RWPE2 (cell line): ENCODE measurements around the gene VWA3B.
"Not testable (repeated sequence)": the region's sequence is repeated elsewhere in the genome, so short reads cannot be mapped to it uniquely, and the experiment has no call there.

Source experiments
- ATAC-seq: fragments of 200-7000 bp; cut with Tn5 transposase; 3 replicates; pipeline ENCODE4 v1.9.1; 2021; ENCODE audit warnings: low read depth
- DNase-seq: peaks from one replicate; pipeline ENCODE4 v3.0.0-alpha.2; 2020; ENCODE audit warnings: low spot score
- H3K27ac ChIP-seq: fragments of 450-650 bp; 2 replicates; pipeline ENCODE4 v1.5.1; 2017; ENCODE audit warnings: mild to moderate bottlenecking; ENCODE audit not compliant: poor library complexity, severe bottlenecking
- H3K27me3 ChIP-seq: fragments of 250-450 bp; sonication (Bioruptor Pico); 2 replicates; pipeline ENCODE4 v1.5.1; 2021; ENCODE audit warnings: mild to moderate bottlenecking, moderate library complexity; ENCODE audit not compliant: insufficient read depth, poor library complexity, severe bottlenecking
- H3K36me3 ChIP-seq: fragments of 250-450 bp; sonication (Bioruptor Pico); 2 replicates; pipeline ENCODE4 v1.5.1; 2020; ENCODE audit warnings: low read depth, mild to moderate bottlenecking, moderate library complexity
- H3K4me1 ChIP-seq: fragments of 250-450 bp; sonication (Bioruptor Pico); 2 replicates; pipeline ENCODE4 v1.5.1; 2021; ENCODE audit warnings: mild to moderate bottlenecking, moderate library complexity; ENCODE audit not compliant: insufficient read depth, poor library complexity, severe bottlenecking
- H3K4me3 ChIP-seq: fragments of 250-450 bp; sonication (Bioruptor Pico); 2 replicates; pipeline ENCODE4 v1.5.1; 2021; ENCODE audit warnings: mild to moderate bottlenecking, moderate library complexity; ENCODE audit not compliant: severe bottlenecking
- H3K9me3 ChIP-seq: fragments of 250-450 bp; sonication (Bioruptor Pico); 2 replicates; pipeline ENCODE4 v1.5.1; 2021; ENCODE audit warnings: mild to moderate bottlenecking, moderate library complexity; ENCODE audit not compliant: severe bottlenecking
- CTCF ChIP-seq: fragments of 450-650 bp; IDR thresholded peaks from one replicate; pipeline ENCODE4 v1.5.1; 2017; ENCODE audit warnings: mild to moderate bottlenecking, moderate library complexity; ENCODE audit not compliant: poor library complexity, severe bottlenecking

Gene VWA3B

GRCh38 chr2:98128556-98129109, 41.7 kb downstream of the VWA3B start:
- Histone ChIP-seq H3K36me3 (no peaks in the 10 kb centered on the region), H3K4me3 (no peak overlapping the region), H3K27ac (no peak overlapping the region), H3K27me3 (no peaks in the 10 kb centered on the region), H3K4me1 (peaks cover 5% of the 10 kb centered on the region), H3K9me3 (no peaks in the 10 kb centered on the region)
- TF ChIP-seq CTCF = no peak
- no peak for ATAC-seq
- DNase-seq = no peak

DNA sequence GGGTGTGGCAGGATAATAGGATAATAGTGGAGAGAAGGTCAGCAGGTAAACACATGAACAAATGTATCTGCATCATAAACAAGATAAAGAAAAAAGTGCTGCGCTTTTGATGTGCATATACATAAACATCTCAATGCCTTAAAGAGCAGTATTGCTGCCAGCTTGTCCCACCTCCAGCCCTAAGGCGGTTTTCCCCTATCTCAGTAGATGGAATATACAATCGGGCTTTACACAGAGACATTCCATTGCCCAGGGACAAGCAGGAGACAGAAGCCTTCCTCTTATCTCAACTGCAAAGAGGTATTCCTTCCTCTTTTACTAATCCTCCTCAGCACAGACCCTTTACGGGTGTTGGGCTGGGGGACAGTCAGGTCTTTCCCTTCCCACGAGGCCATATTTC, 43.1 kb downstream of the VWA3B start:
- DNase-seq, H3K36me3 ChIP-seq, H3K4me1 ChIP-seq, H3K9me3 ChIP-seq, H3K27ac ChIP-seq, H3K27me3 ChIP-seq, ATAC-seq, H3K4me3 ChIP-seq: not testable (repeated sequence)

DNA sequence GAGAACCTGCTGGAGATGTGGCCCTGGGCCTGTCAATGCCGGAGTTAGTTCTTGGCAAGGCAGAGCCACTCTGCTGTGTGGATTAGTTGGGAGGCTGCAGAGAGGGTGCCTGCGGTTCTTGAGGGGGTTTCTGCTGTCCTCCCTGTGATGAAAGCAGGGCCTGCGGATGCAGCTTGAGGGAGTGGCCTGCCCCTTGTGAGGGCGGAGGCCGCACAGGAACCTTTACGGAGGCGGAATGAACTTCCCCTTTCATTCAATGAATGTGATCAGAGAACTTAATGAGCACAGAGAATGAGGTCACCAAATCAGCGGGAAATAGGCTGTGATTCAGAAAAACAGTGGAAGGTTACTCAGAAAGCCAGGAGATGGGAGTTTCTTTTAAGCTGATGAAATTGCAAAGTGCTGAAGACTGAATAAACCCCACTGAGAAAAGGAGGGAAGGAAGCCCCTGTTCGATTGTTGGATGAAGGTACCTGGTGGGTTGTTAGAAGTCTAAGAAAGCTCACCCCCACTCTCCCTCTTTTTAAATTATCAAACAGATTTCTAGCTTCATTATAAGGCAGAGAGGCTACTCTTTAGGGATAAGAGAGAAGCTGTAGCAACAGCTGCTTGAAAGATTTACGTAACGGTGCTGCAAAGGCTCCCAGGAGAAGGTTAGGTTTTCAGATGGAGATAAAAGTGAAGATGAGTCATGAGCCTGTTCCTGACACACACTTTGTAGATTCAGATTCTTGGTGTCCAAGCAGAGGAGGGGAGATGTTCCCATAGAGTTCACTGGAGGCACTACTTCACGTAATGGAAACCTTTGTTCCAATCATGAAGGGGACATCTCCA, 47.4 kb downstream of the VWA3B start:
- H3K27ac ChIP-seq = no peak overlapping the region
- DNase-seq = no peak
- no peaks in the 10 kb centered on the region for H3K9me3 ChIP-seq
- H3K27me3 ChIP-seq = no peaks in the 10 kb centered on the region
- no peak for ATAC-seq
- TF ChIP-seq CTCF = no peak
- no peaks in the 10 kb centered on the region for H3K4me1 ChIP-seq
- H3K36me3 ChIP-seq = no peaks in the 10 kb centered on the region
- H3K4me3 ChIP-seq = no peak overlapping the region

DNA sequence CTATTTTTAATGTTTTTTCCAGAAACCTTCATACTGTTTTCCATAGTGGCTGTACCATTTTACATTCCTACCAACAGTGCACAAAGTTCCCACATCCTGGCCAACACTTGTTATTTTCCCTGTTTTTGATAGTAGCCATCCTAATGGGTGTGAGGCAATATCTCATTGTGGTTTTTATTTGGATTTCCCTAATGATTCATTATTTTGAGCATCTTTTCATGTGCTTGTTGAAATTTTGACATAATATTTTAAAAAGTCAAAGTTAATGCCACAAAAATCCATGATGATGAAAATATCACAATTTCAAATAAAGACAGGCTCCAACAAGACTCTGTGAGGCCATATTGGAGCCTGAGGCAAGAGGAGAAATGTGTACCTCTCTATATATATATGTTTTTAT, 50.2 kb downstream of the VWA3B start:
- Histone ChIP-seq H3K27ac (no peak overlapping the region), H3K4me3 (no peak overlapping the region), H3K27me3 (no peaks in the 10 kb centered on the region), H3K4me1 (no peaks in the 10 kb centered on the region), H3K9me3 (no peaks in the 10 kb centered on the region), H3K36me3 (no peaks in the 10 kb centered on the region)
- DNase-seq = no peak
- no peak for ATAC-seq
- TF ChIP-seq CTCF = no peak

- H3K4me1 ChIP-seq, H3K27ac ChIP-seq, ATAC-seq, H3K36me3 ChIP-seq, H3K4me3 ChIP-seq, H3K27me3 ChIP-seq, H3K9me3 ChIP-seq, DNase-seq: not testable (repeated sequence)
Observed at GRCh38 chr2:98138978-98139377, 52.0 kb downstream of the VWA3B start.

GRCh38 chr2:98140210-98140609, 53.2 kb downstream of the VWA3B start:
- no peak for TF ChIP-seq CTCF
- Histone ChIP-seq H3K9me3 (no peaks in the 10 kb centered on the region), H3K36me3 (no peaks in the 10 kb centered on the region), H3K4me1 (no peaks in the 10 kb centered on the region), H3K27ac (no peak overlapping the region), H3K4me3 (no peak overlapping the region), H3K27me3 (no peaks in the 10 kb centered on the region)
- ATAC-seq = no peak
- DNase-seq = no peak
